ENCODE data around the gene ATOX1.
"Not testable (repeated sequence)": the region's sequence is repeated elsewhere in the genome, so short reads cannot be mapped to it uniquely, and the experiment has no call there.

ATOX1 gene

DNA sequence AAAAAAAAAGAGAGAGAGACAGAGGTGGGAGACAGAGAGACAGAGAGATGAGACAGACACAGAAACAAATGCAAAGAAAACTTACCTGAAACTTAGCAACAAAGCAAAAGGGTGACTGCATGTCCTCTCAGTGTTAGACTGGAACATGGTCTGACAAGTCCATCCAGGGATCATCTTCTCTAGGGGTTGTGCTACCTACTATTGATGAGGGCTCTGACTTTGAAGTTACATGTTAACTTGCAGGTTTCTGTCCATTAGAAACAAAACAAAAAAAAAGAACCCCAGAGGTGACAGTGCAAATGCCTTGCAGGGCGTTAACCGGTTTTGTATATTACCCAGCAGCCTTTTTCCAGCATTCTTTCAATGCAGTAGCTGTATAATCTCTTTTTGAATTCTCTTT is 58.1 kb downstream of the ATOX1 start:
- H3K36me3 ChIP-seq = no peaks in the 10 kb centered on the region
- H3K27me3 ChIP-seq (ENCODE audit: insufficient read depth, low read depth, severe bottlenecking) = no peaks in the 10 kb centered on the region
- TF ChIP-seq CTCF (IDR thresholded peaks at IDR 0.05; ENCODE audit: low read depth, low read length) = no peak
- H3K4me3 ChIP-seq (ENCODE audit: low read depth, low read length) = no peak overlapping the region
- no peaks in the 10 kb centered on the region for H3K9me3 ChIP-seq (ENCODE audit: severe bottlenecking)
- no peak overlapping the region for H3K27ac ChIP-seq
- no peak for DNase-seq

- Histone ChIP-seq H3K36me3 (no peaks in the 10 kb centered on the region), H3K4me3 (ENCODE audit: low read depth, low read length) (no peak overlapping the region), H3K9me3 (ENCODE audit: severe bottlenecking) (no peaks in the 10 kb centered on the region), H3K27ac (peak overlapping the region; percentile 49), H3K27me3 (ENCODE audit: insufficient read depth, low read depth, severe bottlenecking) (no peaks in the 10 kb centered on the region)
- no peak for DNase-seq
- TF ChIP-seq CTCF (IDR thresholded peaks at IDR 0.05; ENCODE audit: low read depth, low read length) = no peak
Measured at GRCh38 chr5:151699071-151699901, 59.1 kb downstream of the ATOX1 start.

- H3K27ac ChIP-seq = peak overlapping the region; percentile 88
Measured at GRCh38 chr5:151698081-151698480, 60.4 kb downstream of the ATOX1 start.

DNA sequence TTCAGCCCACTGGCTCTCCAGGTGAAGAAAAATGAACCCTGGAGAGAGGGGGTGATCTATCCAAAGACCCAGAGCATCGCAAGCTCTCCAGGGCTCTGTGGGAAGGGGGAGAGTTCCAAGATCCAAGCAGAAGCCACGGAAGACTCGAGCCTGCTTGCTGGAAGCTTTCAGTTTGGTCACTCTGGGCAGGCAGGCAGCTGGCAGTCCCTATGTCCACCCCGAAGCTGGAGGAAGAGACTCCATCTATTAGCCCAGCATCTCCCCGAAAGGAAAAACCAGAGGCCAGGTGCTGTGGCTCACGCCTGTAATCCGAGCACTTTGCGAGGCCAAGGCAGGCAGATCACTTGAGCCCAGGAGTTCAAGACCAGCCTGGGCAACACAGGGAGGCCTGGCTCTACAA is 61.0 kb downstream of the ATOX1 start:
- DNase-seq = peak; percentile 56
- Histone ChIP-seq H3K4me3 (ENCODE audit: low read depth, low read length) (0 out of 2 replicates have a peak overlapping the region, but pooled peaks have one; percentile 45), H3K27ac (peak overlapping the region; percentile 88), H3K27me3 (ENCODE audit: insufficient read depth, low read depth, severe bottlenecking) (no peaks in the 10 kb centered on the region), H3K36me3 (no peaks in the 10 kb centered on the region), H3K9me3 (ENCODE audit: severe bottlenecking) (no peaks in the 10 kb centered on the region)
- TF ChIP-seq CTCF (IDR thresholded peaks at IDR 0.05; ENCODE audit: low read depth, low read length) = no peak

More at GRCh38 chr5:151698081-151698480, 60.4 kb downstream of the ATOX1 start:
- H3K9me3 ChIP-seq (ENCODE audit: severe bottlenecking); H3K27me3 ChIP-seq (ENCODE audit: insufficient read depth, low read depth, severe bottlenecking); DNase-seq; H3K4me3 ChIP-seq (ENCODE audit: low read depth, low read length); H3K36me3 ChIP-seq: not testable (repeated sequence)

DNA sequence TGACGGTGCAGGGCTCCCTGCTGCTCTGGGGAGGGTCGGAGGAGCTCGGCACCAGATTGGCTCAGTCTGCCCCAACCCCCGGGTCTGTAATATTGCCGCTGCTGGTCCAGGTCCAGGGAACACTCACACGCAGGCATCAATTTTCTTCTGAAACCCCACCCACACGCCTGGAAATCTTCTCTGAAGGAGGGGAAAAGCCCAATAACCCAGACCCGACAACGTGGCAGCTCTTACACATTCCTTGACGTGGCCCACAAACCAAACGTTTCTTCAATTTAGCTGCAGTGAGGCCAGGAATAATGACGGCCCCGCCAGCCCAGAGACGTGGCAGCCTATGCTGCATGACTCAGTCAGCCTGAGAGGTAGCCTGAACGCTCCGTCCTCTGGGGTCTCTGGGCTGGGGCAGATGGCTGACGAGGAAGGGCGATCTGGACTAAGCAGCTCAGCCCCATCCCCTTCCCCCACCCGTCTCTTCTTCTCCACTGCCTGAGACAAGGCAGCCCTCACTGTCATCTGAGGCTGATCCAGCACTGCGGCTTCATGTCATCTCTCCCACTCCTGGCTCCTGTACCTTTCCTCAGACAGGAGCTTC is 61.9 kb downstream of the ATOX1 start:
- H3K27ac ChIP-seq = peak overlapping the region; percentile 88
- no peaks in the 10 kb centered on the region for H3K9me3 ChIP-seq (ENCODE audit: severe bottlenecking)
- peak overlapping the region; percentile 45 for H3K4me3 ChIP-seq (ENCODE audit: low read depth, low read length)
- TF ChIP-seq CTCF (IDR thresholded peaks at IDR 0.05; ENCODE audit: low read depth, low read length) = no peak
- no peaks in the 10 kb centered on the region for H3K27me3 ChIP-seq (ENCODE audit: insufficient read depth, low read depth, severe bottlenecking)
- H3K36me3 ChIP-seq = no peaks in the 10 kb centered on the region
- DNase-seq = peak; percentile 94

DNA sequence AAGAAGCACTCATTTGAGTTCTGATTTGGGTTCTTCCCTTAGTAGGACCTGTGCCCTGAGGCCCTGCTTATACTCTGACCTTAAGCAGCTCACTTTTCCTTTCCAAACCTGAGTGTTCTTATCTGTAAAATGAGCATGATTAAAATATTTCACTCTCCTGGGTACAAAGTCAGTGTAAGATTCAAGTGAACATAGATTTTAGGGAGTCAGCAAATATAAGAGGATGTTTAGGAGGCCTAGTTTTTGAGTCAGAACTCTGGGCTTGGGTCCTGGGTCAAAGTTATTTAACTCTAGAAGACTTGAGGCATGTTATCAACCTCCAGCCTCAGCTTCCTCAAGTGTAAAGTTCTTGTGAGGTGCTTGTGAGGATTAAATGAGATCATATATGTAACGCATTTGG is 63.0 kb downstream of the ATOX1 start:
- Histone ChIP-seq H3K27ac (peak overlapping the region; percentile 88; the same call in 1 of the 2 replicates), H3K36me3 (no peaks in the 10 kb centered on the region), H3K4me3 (ENCODE audit: low read depth, low read length) (no peak overlapping the region), H3K27me3 (ENCODE audit: insufficient read depth, low read depth, severe bottlenecking) (no peaks in the 10 kb centered on the region), H3K9me3 (ENCODE audit: severe bottlenecking) (no peaks in the 10 kb centered on the region)
- no peak for DNase-seq
- no peak for TF ChIP-seq CTCF (IDR thresholded peaks at IDR 0.05; ENCODE audit: low read depth, low read length)
